Heart left ventricle (tissue), 13 donors: Measurements from ENCODE around the gene PRMT7.

Experiments
- POLR2A ChIP-seq, 2 donors: fragments of 450-650 bp; IDR thresholded peaks; one replicate each; pipeline ENCODE4 v1.6.1; 2017; ENCODE audit warnings: antibody characterized with exemption in 2 of 2, mild to moderate bottlenecking in 2 of 2, moderate library complexity in 2 of 2
- TF ChIP-seq, protein P1 (sequence below), 12 donors: fragments of 200-600 bp; sonication (generic) in 4 of 12; IDR thresholded peaks; one replicate each; pipeline versions ENCODE4 v1.5.0 to v1.8.0; 2018 to 2022; ENCODE audit warnings: antibody characterized with exemption in 12 of 12, mild to moderate bottlenecking in 5 of 12
- donor health status: ischemic (EF 13 %, LVEDD 7.1; RV severe dilation, severe dysfunction).
- donor health status: DM: no; HTN: yes; CAD: no.
- donor health status: DM: no; HTN: no; CAD: no.
- donor health status: ischemic (EF 25% LVEDD 6.9; RV normal size, moderate dysfunction).
- donor health status: ischemic (EF 25% LVEDD 5.7; RV mildly dilated, moderate dysfunction).
- donor health status: ischemic (EF 35%, LVEDD 5.7; RV mildly dilated, moderate dysfunction).
- donor health status: nonischemic (EF 11% LVEDD 7.7; RV severe dilation, severe dysfunction).
- donor health status: DM: yes; HTN: yes; CAD: no.
- donor health status: PGD.
- donor health status: ischemic (EF 29% LVEDD 5.4; RV normal size, mild dysfunction).
- donor health status: nonischemic (EF 23%, LVEDD 6.1; RV moderate dilation, normal function).

DNA sequence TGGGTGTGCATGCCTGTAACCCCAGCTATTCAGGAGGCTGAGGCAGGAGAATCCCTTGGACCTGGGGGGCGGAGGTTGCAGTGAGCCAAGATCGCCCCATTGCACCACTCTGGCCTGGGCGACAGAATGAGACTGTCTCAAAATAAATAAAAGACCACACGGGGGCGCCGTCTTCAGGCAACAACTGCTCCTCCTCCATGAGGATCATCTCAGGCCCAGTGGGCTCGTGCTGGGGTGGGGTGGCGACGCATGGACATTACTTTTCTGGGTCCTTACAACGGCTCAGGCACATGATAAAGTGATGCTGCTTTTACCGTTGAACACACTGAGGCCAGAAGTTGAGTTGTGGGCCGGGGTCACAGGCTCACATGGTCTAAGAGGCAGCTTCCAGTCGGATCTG is 56.2 kb downstream of the PRMT7 start:
- TF ChIP-seq, protein P1, sequence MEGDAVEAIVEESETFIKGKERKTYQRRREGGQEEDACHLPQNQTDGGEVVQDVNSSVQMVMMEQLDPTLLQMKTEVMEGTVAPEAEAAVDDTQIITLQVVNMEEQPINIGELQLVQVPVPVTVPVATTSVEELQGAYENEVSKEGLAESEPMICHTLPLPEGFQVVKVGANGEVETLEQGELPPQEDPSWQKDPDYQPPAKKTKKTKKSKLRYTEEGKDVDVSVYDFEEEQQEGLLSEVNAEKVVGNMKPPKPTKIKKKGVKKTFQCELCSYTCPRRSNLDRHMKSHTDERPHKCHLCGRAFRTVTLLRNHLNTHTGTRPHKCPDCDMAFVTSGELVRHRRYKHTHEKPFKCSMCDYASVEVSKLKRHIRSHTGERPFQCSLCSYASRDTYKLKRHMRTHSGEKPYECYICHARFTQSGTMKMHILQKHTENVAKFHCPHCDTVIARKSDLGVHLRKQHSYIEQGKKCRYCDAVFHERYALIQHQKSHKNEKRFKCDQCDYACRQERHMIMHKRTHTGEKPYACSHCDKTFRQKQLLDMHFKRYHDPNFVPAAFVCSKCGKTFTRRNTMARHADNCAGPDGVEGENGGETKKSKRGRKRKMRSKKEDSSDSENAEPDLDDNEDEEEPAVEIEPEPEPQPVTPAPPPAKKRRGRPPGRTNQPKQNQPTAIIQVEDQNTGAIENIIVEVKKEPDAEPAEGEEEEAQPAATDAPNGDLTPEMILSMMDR (IDR thresholded peaks at IDR 0.05) = peak in 9 of 12 donors; percentile 22 to 57 (median 43)
- no peak for TF ChIP-seq POLR2A (IDR thresholded peaks at IDR 0.05)
